Renal cortex interstitium (tissue), 15 donors: ENCODE measurements around the gene NUDC. TPM values are rescaled to one million over a fixed set of nuclear protein-coding genes. Genes with fewer than 3 reads are reported as not detected.
"Not testable (repeated sequence)": the region's sequence is repeated elsewhere in the genome, so short reads cannot be mapped to it uniquely, and the experiment has no call there.

Experiments used
- DNase-seq, 11 donors: peaks; one replicate each; pipeline ENCODE4 v3.0.0-alpha.2; 2013; ENCODE audit warnings: low read depth in 9 of 11, low spot score in 4 of 11; ENCODE audit errors: extremely low read depth in 1 of 11
- long read RNA-seq, 16 experiments: transcript quantifications; one replicate each; lab custom pipeline, GENCODE V29; 2026
- polyA plus RNA-seq, 3 donors: library from polyadenylated mRNA; unstranded; fragments of 120-200 nt; gene quantifications; one replicate each; pipeline ENCODE4 v1.2.1, GENCODE V29; 2013; ENCODE audit not compliant: insufficient read length in 3 of 3

NUDC gene
- 100 to 1,000 TPM in 1 of 3 donors, 10 to 100 TPM in 2; 87.5 to 108 (median 92.3) TPM for polyA plus RNA-seq
- long read RNA-seq, donor 1, transcript NUDC-201 (9 exons, 1,800 nt), result major isoform, 33 of 58 reads
- long read RNA-seq, donor 1, partial matches to known transcripts, result 23 of 58 reads
- long read RNA-seq, donor 1, other reads (novel, unspliced or antisense), result 0 of 58 reads
- long read RNA-seq, donor 2, transcript NUDC-204 (2 exons, 607 nt), result minor isoform, 5 of 85 reads
- long read RNA-seq, donor 2, transcript NUDC-201 (9 exons, 1,800 nt), result major isoform, 34 of 85 reads
- long read RNA-seq, donor 2, partial matches to known transcripts, result 46 of 85 reads
- long read RNA-seq, donor 2, other reads (novel, unspliced or antisense), result 0 of 85 reads
- long read RNA-seq, donor 3, transcript NUDC-201 (9 exons, 1,800 nt), result major isoform, 74 of 125 reads
- long read RNA-seq, donor 3, partial matches to known transcripts, result 49 of 125 reads
- long read RNA-seq, donor 3, other reads (novel, unspliced or antisense), result 0 of 125 reads
- long read RNA-seq, donor 4, transcript NUDC-201 (9 exons, 1,800 nt), result major isoform, 37 of 48 reads
- long read RNA-seq, donor 4, partial matches to known transcripts, result 10 of 48 reads
- long read RNA-seq, donor 4, other reads (novel, unspliced or antisense), result 0 of 48 reads
- long read RNA-seq, donor 5, result 0 reads
- long read RNA-seq, donor 6, transcript NUDC-201 (9 exons, 1,800 nt), result major isoform, 30 of 92 reads
- long read RNA-seq, donor 6, partial matches to known transcripts, result 59 of 92 reads
- long read RNA-seq, donor 6, other reads (novel, unspliced or antisense), result 0 of 92 reads
- long read RNA-seq, donor 7, transcript NUDC-201 (9 exons, 1,800 nt), result major isoform, 46 of 94 reads
- long read RNA-seq, donor 7, partial matches to known transcripts, result 45 of 94 reads
- long read RNA-seq, donor 7, other reads (novel, unspliced or antisense), result 0 of 94 reads
- long read RNA-seq, donor 8, transcript NUDC-201 (9 exons, 1,800 nt), result major isoform, 69 of 126 reads
- long read RNA-seq, donor 8, partial matches to known transcripts, result 54 of 126 reads
- long read RNA-seq, donor 8, other reads (novel, unspliced or antisense), result 0 of 126 reads
- long read RNA-seq, donor 9, transcript NUDC-201 (9 exons, 1,800 nt), result major isoform, 51 of 77 reads
- long read RNA-seq, donor 9, partial matches to known transcripts, result 23 of 77 reads
- long read RNA-seq, donor 9, other reads (novel, unspliced or antisense), result 0 of 77 reads
- long read RNA-seq, donor 10, transcript NUDC-201 (9 exons, 1,800 nt), result major isoform, 48 of 98 reads
- long read RNA-seq, donor 10, partial matches to known transcripts, result 48 of 98 reads
- long read RNA-seq, donor 10, other reads (novel, unspliced or antisense), result 0 of 98 reads
- long read RNA-seq, donor 11, transcript NUDC-201 (9 exons, 1,800 nt), result major isoform, 32 of 64 reads
- long read RNA-seq, donor 11, partial matches to known transcripts, result 26 of 64 reads
- long read RNA-seq, donor 11, other reads (novel, unspliced or antisense), result 5 of 64 reads
- long read RNA-seq, donor 12, transcript NUDC-201 (9 exons, 1,800 nt), result major isoform, 14 of 22 reads
- long read RNA-seq, donor 12, partial matches to known transcripts, result 6 of 22 reads
- long read RNA-seq, donor 12, other reads (novel, unspliced or antisense), result 0 of 22 reads
- long read RNA-seq, donor 13, transcript NUDC-201 (9 exons, 1,800 nt), result major isoform, 63 of 119 reads
- long read RNA-seq, donor 13, partial matches to known transcripts, result 55 of 119 reads
- long read RNA-seq, donor 13, other reads (novel, unspliced or antisense), result 0 of 119 reads
- long read RNA-seq, donor 14, transcript NUDC-201 (9 exons, 1,800 nt), result major isoform, 48 of 76 reads
- long read RNA-seq, donor 14, partial matches to known transcripts, result 26 of 76 reads
- long read RNA-seq, donor 14, other reads (novel, unspliced or antisense), result 0 of 76 reads
- long read RNA-seq, donor 15, transcript NUDC-201 (9 exons, 1,800 nt), result major isoform, 19 of 30 reads
- long read RNA-seq, donor 15, partial matches to known transcripts, result 11 of 30 reads
- long read RNA-seq, donor 15, other reads (novel, unspliced or antisense), result 0 of 30 reads
- long read RNA-seq, donor 16, transcript NUDC-201 (9 exons, 1,800 nt), result major isoform, 141 of 228 reads
- long read RNA-seq, donor 16, partial matches to known transcripts, result 85 of 228 reads
- long read RNA-seq, donor 16, other reads (novel, unspliced or antisense), result 0 of 228 reads

GRCh38 chr1:26921540-26922430 is at the start of gene NUDC:
NUDC (plus strand) TSS chr1:26921743; CDS start chr1:26921849, 106 bp downstream.
- peak; percentile 86 to 97 (median 93) for DNase-seq

- DNase-seq, result not testable (repeated sequence)
These were observed 48.4 kb upstream of the NUDC start for GRCh38 chr1:26873097-26873496.

GRCh38 chr1:26874896-26875295 is 46.6 kb upstream of the NUDC start:
- DNase-seq, result no peak

GRCh38 chr1:26877326-26877725 is 44.2 kb upstream of the NUDC start:
- DNase-seq, result no peak

DNA sequence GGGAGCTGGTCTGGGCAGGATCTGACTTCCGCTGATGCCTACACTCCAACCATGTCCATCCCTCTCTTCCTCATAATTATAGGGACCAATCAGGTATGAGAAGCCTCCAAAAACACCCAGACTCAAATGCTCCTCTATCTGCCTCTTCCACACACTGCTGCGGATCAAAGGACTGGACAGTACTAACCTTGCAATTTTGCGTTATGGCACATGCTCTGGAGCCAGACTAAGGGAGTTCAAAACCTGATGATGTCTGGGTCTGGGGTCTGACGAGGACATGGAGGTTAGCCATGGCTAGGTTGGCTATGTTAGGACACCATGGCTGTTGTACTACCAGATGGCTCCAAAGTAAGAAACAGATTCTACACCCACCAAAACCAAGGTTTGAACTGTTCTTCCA is 41.8 kb upstream of the NUDC start:
- DNase-seq, result no peak

GRCh38 chr1:26881611-26882010 is 39.9 kb upstream of the NUDC start:
- not testable (repeated sequence) for DNase-seq

DNA sequence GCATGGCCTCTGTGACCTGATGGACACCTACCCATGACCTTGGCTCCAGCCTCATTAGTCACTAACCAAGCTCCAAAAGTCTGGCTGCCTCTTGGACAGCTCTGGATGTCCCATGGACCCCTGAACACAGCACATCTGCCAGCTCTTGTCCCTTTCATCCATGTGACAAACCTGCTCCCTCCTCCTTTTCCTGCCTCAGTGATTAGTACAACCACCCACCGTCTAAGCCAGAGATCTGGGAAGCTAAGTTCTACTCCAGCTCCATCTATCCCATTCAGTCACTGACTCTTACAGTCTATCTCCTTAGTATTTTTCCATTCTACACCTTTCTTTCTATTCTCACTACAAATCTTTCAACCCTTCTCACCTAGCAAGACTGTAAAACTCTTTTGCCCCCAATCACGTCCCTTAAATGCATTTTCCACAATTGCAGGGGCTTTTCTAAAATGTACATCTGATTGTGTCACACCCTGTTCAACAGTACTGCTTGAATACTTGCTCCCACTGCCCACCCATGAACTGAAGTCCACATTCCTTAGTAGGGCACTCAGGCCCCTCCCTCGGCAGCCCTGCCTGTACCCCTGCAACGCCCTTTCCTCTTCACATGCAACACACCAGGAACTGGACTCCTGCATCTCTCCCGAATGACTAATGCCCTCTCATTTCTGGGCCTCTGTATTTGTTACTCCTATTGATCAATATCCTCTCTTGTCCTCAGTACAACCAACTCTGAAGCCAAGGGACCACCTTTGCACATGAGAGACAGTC is 38.7 kb upstream of the NUDC start:
- DNase-seq, result no peak

DNA sequence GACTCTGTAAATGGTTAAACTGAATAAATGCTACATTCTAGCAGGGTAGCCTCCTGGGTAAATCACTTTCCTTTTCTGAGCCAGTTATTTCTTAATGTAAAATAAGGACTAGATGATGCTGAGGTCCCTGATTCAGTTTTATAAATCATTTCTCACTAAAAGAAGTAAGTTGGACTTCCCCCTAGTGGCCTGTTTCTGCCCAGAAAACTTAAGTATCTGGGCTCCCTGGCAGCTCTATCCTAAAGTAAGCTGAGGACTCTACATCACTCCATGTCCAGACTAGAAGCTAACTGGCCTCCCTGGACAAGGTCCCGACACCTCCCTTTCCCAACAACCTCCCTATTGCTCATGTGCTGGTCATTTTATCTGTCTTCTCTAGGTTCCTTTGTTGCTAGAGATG is 34.4 kb upstream of the NUDC start:
- no peak for DNase-seq

DNA sequence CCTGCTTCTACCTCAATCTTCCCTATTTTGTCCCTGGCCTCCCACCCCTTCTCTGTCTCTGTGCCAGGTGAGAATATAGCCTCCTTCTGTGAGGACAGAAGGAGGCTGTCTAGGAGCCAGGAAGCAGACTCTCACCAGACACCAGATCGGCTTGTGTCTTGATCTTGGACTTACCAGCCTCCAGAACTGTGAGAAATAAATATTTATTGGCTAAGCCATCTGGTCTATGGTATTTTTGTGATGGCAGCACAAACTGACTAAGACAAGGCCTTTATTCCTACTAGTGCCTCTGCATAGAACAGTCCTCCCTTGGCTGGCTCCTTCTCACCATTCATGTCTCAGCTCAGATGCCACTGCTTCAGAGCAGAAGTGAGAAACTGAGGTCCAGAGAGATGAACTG is 33.3 kb upstream of the NUDC start:
- no peak for DNase-seq

DNA sequence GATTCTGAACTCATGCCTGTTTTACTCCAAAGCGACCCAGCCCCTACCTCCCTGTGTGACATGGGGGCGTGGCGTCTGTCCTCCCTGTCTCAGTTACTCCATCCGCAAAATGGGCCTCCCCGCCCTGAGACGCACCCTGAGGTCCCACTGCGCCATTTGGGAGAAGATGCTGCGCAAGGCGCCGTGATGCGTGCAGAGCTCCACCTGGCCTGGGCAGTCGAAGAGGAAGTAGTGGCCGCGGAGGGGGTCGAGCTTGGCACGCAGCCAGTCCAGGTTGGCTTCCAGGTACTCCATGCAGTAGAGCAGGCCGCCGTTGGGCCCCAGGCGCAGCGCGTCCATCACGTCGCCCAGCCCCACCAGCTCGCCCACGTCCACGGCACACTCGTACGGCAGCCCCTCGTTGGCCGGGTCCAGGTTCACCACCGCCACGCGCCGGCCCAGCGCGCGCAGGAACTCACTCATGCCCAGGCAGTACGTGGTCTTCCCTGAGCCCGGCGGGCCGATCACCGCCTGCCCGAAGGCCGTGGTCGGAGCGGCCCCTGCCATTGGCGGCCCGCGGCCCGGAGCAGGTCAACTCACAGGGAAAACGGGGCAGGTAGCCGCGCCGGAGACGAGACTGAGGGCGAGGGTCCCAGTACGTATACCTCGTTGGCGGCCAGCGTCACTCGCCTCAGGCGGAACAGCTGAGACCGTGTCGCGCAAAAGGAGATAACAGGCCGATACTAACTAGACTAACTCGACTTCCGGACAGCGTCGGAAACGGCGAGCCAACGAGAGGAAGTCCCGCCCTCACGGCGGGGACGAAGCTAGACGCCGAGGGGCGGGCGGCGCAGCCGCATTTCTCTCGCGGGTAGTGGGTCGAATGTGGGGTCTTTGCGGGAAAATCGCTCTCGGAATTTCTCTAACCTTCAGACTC is 31.7 kb upstream of the NUDC start, which contains the start of gene GPN2:
Gene GPN2 (minus strand): TSS at position 733 of the 916 bp plus-strand sequence. CDS start 187 bp downstream, at position 546.
- DNase-seq, result peak; percentile 64 to 82 (median 75)

- DNase-seq, result no peak
These were observed 31.1 kb upstream of the NUDC start for GRCh38 chr1:26890467-26890796.

GRCh38 chr1:26894263-26894662 is 27.3 kb upstream of the NUDC start:
- no peak for DNase-seq

DNA sequence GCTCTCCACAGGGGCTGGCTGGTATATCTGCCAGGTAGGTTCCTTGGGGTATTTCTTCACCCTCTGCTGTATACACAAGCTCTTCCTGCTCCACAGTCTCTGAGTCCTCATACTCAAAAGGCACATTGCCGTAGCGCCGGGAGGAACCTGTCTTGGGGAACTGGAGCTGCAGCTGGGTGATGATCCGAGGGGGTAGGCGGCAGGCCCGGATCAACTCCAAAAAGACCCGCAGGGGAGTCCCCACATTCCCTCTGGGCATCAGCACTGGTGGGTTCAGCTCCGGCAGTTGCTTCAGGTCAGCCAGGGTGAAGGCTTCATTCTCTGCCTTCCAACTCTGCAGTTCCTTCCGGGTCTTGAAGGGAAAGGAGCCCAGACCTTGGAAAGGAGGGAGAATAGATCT is 24.2 kb upstream of the NUDC start:
- no peak for DNase-seq

DNA sequence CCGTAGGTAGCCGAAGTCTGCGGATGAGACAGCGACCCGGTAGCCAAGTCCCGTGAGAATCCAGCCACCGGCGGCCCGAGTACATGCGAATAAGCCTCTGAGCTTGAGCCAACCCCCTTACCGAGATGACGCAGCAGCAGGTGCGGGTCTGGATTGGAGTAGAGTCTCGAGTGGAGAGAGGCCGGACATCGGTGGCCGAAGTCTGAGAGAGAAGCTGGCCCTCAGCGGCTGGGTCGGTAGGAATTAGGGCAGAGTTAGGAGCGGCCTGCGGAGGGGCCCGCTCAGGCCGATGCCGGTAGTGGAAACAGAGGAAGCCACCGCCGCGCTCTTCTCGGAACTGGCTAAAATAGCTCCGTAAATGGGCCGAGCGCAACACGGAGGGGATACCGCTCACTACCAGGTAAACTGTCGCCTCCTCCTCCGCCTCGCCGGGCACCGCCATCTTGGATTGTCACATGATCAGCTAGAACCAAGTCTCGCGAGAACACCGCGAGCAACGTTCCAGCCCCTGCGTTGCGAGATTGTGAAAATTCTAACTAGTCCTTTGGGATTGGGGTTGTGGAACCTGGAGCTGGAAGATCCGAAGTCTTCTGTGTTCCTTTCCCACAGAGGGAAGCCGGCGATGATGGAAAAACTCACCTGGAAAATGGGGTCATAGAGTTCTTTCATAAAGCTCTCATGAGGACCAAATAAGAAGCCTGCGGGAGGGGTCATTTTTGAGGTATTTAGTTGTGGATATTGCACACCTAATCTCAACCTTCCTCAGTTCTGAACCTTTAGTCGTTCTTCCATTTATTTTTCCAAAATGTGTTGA is 21.3 kb upstream of the NUDC start, which contains the start of gene GPATCH3:
Gene GPATCH3 (minus strand): TSS at position 467 of the 814 bp plus-strand sequence. CDS start 25 bp downstream, at position 442.
- DNase-seq, result peak; percentile 85 to 93 (median 90)
